ENCODE measurements around the gene HBS1L.

Gene HBS1L

DNA sequence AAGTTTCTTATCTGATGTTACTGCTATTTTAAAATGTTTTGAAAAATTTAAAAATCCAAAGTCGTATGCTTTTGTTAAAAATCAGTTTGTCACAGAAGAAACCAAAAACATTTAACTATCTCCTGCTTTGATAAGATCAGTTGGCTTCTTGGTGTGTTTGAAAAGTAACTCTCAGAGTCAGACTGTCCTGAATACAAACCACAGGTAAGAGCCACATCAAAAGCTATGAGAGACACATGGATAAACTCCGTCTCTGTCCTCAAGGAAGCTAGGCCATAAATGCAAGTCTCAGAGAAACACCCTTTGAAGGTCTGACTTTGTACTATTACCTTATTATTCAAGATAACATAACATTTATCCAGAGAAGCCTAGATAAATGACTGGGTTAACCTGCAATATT lies 7.7 kb downstream of the HBS1L start:
- H3K4me1 ChIP-seq (ENCODE audit: control insufficient read depth, low read depth, low read length) = no peaks in the 10 kb centered on the region
- H3K4ac ChIP-seq (ENCODE audit: low read depth, low read length) = no peak overlapping the region
- no peak overlapping the region for H2BK120ac ChIP-seq (ENCODE audit: low read depth, low read length)
- H3K27me3 ChIP-seq (ENCODE audit: insufficient read depth, low read length, poor library complexity) = no peaks in the 10 kb centered on the region
- no peak overlapping the region for H3K4me2 ChIP-seq (ENCODE audit: low read length)
- H3K4me3 ChIP-seq (ENCODE audit: low read length) = no peak overlapping the region
- H2AK5ac ChIP-seq (ENCODE audit: low read length) = no peak overlapping the region
- H3K27ac ChIP-seq (ENCODE audit: low read depth, low read length) = no peak overlapping the region
- H4K8ac ChIP-seq (ENCODE audit: low read depth, low read length) = no peak overlapping the region
- no peaks in the 10 kb centered on the region for H3K36me3 ChIP-seq (ENCODE audit: control insufficient read depth, insufficient read depth, low read length)
- H3K79me1 ChIP-seq (ENCODE audit: low read length) = peaks cover 11% of the 10 kb centered on the region
- peaks cover 37% of the 10 kb centered on the region for H3K79me2 ChIP-seq (ENCODE audit: control insufficient read depth, insufficient read depth, low read length)
- no peak overlapping the region for H2BK15ac ChIP-seq (replicated peaks; ENCODE audit: low read depth)
- H2BK5ac ChIP-seq (ENCODE audit: low read length) = no peak overlapping the region
- DNase-seq = no peak
- no peak overlapping the region for H3K56ac ChIP-seq (ENCODE audit: low read length)
- H3K9ac ChIP-seq (ENCODE audit: low read length) = no peak overlapping the region
- no peak overlapping the region for H4K5ac ChIP-seq (ENCODE audit: low read length)
- no CpG with 5 or more reads among the region's 2 CpGs for WGBS (ENCODE audit: extremely low coverage, insufficient coverage, low lambda C conversion rate)
- no peak overlapping the region for H3K18ac ChIP-seq (ENCODE audit: low read length)
- no peak overlapping the region for H3K23ac ChIP-seq (ENCODE audit: low read length)

DNA sequence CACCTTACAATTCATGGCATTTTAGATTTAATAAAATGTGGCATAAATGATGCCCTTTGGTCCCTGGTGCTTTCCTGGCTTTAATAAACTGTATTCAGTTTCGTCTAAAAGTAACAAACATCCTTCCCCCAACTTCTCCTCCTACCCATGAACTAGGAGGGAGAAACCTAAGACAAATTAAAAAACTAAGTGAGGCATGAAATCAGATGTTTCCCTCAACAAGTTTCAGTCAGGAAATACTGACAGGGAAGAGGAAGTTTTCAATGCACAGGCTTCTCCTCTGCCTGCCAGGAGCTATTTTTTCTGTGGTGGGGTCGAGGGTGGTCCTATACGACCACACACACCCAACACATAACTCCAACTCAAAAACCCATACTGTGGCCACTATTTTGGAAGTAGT lies 10.0 kb downstream of the HBS1L start:
- no peaks in the 10 kb centered on the region for H3K27me3 ChIP-seq (ENCODE audit: insufficient read depth, low read length, poor library complexity)
- H3K23ac ChIP-seq (ENCODE audit: low read length) = no peak overlapping the region
- H3K36me3 ChIP-seq (ENCODE audit: control insufficient read depth, insufficient read depth, low read length) = no peaks in the 10 kb centered on the region
- H3K56ac ChIP-seq (ENCODE audit: low read length) = no peak overlapping the region
- H3K27ac ChIP-seq (ENCODE audit: low read depth, low read length) = no peak overlapping the region
- H2BK5ac ChIP-seq (ENCODE audit: low read length) = no peak overlapping the region
- no peak overlapping the region for H2AK5ac ChIP-seq (ENCODE audit: low read length)
- no peak overlapping the region for H2BK15ac ChIP-seq (replicated peaks; ENCODE audit: low read depth)
- H4K5ac ChIP-seq (ENCODE audit: low read length) = no peak overlapping the region
- H3K4me2 ChIP-seq (ENCODE audit: low read length) = no peak overlapping the region
- H3K18ac ChIP-seq (ENCODE audit: low read length) = no peak overlapping the region
- H3K79me2 ChIP-seq (ENCODE audit: control insufficient read depth, insufficient read depth, low read length) = peaks cover 25% of the 10 kb centered on the region
- H3K4me3 ChIP-seq (ENCODE audit: low read length) = no peak overlapping the region
- H3K4me1 ChIP-seq (ENCODE audit: control insufficient read depth, low read depth, low read length) = no peaks in the 10 kb centered on the region
- peaks cover 6% of the 10 kb centered on the region for H3K79me1 ChIP-seq (ENCODE audit: low read length)
- H2BK120ac ChIP-seq (ENCODE audit: low read depth, low read length) = no peak overlapping the region
- no peak overlapping the region for H3K9ac ChIP-seq (ENCODE audit: low read length)
- no peak overlapping the region for H4K8ac ChIP-seq (ENCODE audit: low read depth, low read length)
- WGBS (ENCODE audit: extremely low coverage, insufficient coverage, low lambda C conversion rate) = no CpG with 5 or more reads among the region's 3 CpGs
- H3K4ac ChIP-seq (ENCODE audit: low read depth, low read length) = no peak overlapping the region
- no peak for DNase-seq

DNA sequence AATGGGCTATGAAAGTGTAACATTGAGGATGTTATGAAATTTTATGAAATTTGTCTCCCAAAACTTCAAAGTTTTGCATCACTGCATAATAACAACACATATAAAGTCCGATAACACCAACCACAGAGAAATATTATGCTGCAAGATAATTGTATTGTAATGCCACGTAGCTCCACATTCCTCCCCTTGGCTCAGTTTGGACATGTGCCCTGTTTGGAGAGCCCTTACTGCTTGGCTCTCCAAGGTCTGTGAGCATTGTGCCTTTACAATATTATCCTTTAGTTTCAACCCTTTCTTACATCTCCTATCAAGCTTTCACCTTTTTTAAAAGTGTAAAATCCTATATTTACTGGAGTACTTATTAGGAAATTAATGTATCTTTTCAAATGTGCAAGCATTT lies 10.8 kb downstream of the HBS1L start:
- Histone ChIP-seq H3K27me3 (ENCODE audit: insufficient read depth, low read length, poor library complexity) (no peaks in the 10 kb centered on the region), H3K36me3 (ENCODE audit: control insufficient read depth, insufficient read depth, low read length) (no peaks in the 10 kb centered on the region), H4K5ac (ENCODE audit: low read length) (no peak overlapping the region), H3K18ac (ENCODE audit: low read length) (no peak overlapping the region), H2AK5ac (ENCODE audit: low read length) (no peak overlapping the region), H3K27ac (ENCODE audit: low read depth, low read length) (no peak overlapping the region), H3K79me2 (ENCODE audit: control insufficient read depth, insufficient read depth, low read length) (peaks cover 23% of the 10 kb centered on the region), H3K4ac (ENCODE audit: low read depth, low read length) (no peak overlapping the region), H4K8ac (ENCODE audit: low read depth, low read length) (no peak overlapping the region), H2BK15ac (replicated peaks; ENCODE audit: low read depth) (no peak overlapping the region), H3K56ac (ENCODE audit: low read length) (no peak overlapping the region), H3K23ac (ENCODE audit: low read length) (no peak overlapping the region), H3K4me3 (ENCODE audit: low read length) (no peak overlapping the region), H3K4me1 (ENCODE audit: control insufficient read depth, low read depth, low read length) (no peaks in the 10 kb centered on the region), H3K9ac (ENCODE audit: low read length) (no peak overlapping the region), H3K79me1 (ENCODE audit: low read length) (peaks cover 4% of the 10 kb centered on the region), H3K4me2 (ENCODE audit: low read length) (no peak overlapping the region), H2BK120ac (ENCODE audit: low read depth, low read length) (no peak overlapping the region), H2BK5ac (ENCODE audit: low read length) (no peak overlapping the region)
- no CpG with 5 or more reads among the region's 2 CpGs for WGBS (ENCODE audit: extremely low coverage, insufficient coverage, low lambda C conversion rate)
- no peak for DNase-seq

DNA sequence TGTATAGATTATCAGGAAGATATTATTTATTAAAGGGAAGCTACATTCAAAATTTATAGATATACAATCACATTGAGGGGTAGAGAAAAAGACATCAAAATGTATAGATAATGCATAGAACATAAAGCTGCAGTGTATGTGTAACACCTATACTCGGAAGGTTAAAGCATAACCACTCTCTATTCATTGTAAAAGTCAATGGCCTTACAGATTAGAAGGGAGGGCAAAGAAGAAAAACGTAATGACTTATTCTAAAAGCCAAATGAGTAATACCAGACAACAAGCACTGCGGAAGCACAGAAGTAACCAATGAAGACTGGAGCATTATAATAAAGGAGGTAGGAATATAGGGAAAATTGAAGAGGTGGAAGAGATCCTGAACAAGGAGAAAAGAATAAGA lies 11.3 kb downstream of the HBS1L start:
- Histone ChIP-seq H3K23ac (ENCODE audit: low read length) (no peak overlapping the region), H2BK15ac (replicated peaks; ENCODE audit: low read depth) (no peak overlapping the region), H3K79me2 (ENCODE audit: control insufficient read depth, insufficient read depth, low read length) (peaks cover 21% of the 10 kb centered on the region), H4K8ac (ENCODE audit: low read depth, low read length) (no peak overlapping the region), H3K36me3 (ENCODE audit: control insufficient read depth, insufficient read depth, low read length) (no peaks in the 10 kb centered on the region), H2AK5ac (ENCODE audit: low read length) (no peak overlapping the region), H3K27ac (ENCODE audit: low read depth, low read length) (no peak overlapping the region), H3K18ac (ENCODE audit: low read length) (no peak overlapping the region), H3K56ac (ENCODE audit: low read length) (no peak overlapping the region), H3K4ac (ENCODE audit: low read depth, low read length) (no peak overlapping the region), H3K4me2 (ENCODE audit: low read length) (no peak overlapping the region), H4K5ac (ENCODE audit: low read length) (no peak overlapping the region), H3K4me3 (ENCODE audit: low read length) (no peak overlapping the region), H3K4me1 (ENCODE audit: control insufficient read depth, low read depth, low read length) (no peaks in the 10 kb centered on the region), H2BK5ac (ENCODE audit: low read length) (no peak overlapping the region), H3K79me1 (ENCODE audit: low read length) (peaks cover 4% of the 10 kb centered on the region), H3K27me3 (ENCODE audit: insufficient read depth, low read length, poor library complexity) (no peaks in the 10 kb centered on the region), H3K9ac (ENCODE audit: low read length) (no peak overlapping the region), H2BK120ac (ENCODE audit: low read depth, low read length) (no peak overlapping the region)
- no CpG with 5 or more reads among the region's 3 CpGs for WGBS (ENCODE audit: extremely low coverage, insufficient coverage, low lambda C conversion rate)
- no peak for DNase-seq

DNA sequence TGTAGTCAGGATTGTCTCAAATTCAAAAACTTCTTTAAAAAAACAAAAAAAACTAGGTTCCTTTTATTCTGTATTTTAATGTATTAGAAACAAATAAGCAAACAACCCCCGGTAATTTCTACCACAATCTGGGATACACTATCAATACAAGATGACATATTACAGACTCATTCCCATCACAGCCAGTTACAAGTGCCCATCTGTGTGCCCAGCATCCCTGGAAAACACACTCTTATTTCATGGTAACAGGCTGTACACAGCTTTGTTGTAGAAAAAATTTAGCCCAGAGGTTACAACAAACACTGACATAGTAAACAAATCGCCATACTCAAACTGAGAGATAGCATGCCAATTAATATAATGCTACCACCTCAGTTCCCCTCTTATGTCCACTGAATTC lies 16.3 kb downstream of the HBS1L start:
- Histone ChIP-seq H3K4me2 (ENCODE audit: low read length) (no peak overlapping the region), H3K4ac (ENCODE audit: low read depth, low read length) (no peak overlapping the region), H3K79me2 (ENCODE audit: control insufficient read depth, insufficient read depth, low read length) (peaks cover under 1% of the 10 kb centered on the region), H2BK15ac (replicated peaks; ENCODE audit: low read depth) (no peak overlapping the region), H3K56ac (ENCODE audit: low read length) (no peak overlapping the region), H3K79me1 (ENCODE audit: low read length) (no peaks in the 10 kb centered on the region), H3K36me3 (ENCODE audit: control insufficient read depth, insufficient read depth, low read length) (no peaks in the 10 kb centered on the region), H2BK5ac (ENCODE audit: low read length) (no peak overlapping the region), H3K23ac (ENCODE audit: low read length) (no peak overlapping the region), H3K9ac (ENCODE audit: low read length) (no peak overlapping the region), H3K4me1 (ENCODE audit: control insufficient read depth, low read depth, low read length) (no peaks in the 10 kb centered on the region), H4K8ac (ENCODE audit: low read depth, low read length) (no peak overlapping the region), H3K27ac (ENCODE audit: low read depth, low read length) (no peak overlapping the region), H3K18ac (ENCODE audit: low read length) (no peak overlapping the region), H2AK5ac (ENCODE audit: low read length) (no peak overlapping the region), H3K4me3 (ENCODE audit: low read length) (no peak overlapping the region), H3K27me3 (ENCODE audit: insufficient read depth, low read length, poor library complexity) (no peaks in the 10 kb centered on the region), H4K5ac (ENCODE audit: low read length) (no peak overlapping the region), H2BK120ac (ENCODE audit: low read depth, low read length) (no peak overlapping the region)
- DNase-seq = no peak
- no CpG with 5 or more reads among the region's 2 CpGs for WGBS (ENCODE audit: extremely low coverage, insufficient coverage, low lambda C conversion rate)

- H2AK5ac ChIP-seq (ENCODE audit: low read length) = no peak overlapping the region
- no peak overlapping the region for H3K56ac ChIP-seq (ENCODE audit: low read length)
- no peak overlapping the region for H2BK120ac ChIP-seq (ENCODE audit: low read depth, low read length)
- no peak overlapping the region for H3K18ac ChIP-seq (ENCODE audit: low read length)
- no peak overlapping the region for H3K4me3 ChIP-seq (ENCODE audit: low read length)
- H4K5ac ChIP-seq (ENCODE audit: low read length) = no peak overlapping the region
- H3K27ac ChIP-seq (ENCODE audit: low read depth, low read length) = no peak overlapping the region
- H3K79me1 ChIP-seq (ENCODE audit: low read length) = peaks cover 2% of the 10 kb centered on the region
- H2BK5ac ChIP-seq (ENCODE audit: low read length) = no peak overlapping the region
- no peak overlapping the region for H3K4me2 ChIP-seq (ENCODE audit: low read length)
- DNase-seq = no peak
- 100% methylated on average over 1 of the region's 4 CpGs for WGBS (ENCODE audit: extremely low coverage, insufficient coverage, low lambda C conversion rate)
- no peak overlapping the region for H3K4ac ChIP-seq (ENCODE audit: low read depth, low read length)
- no peaks in the 10 kb centered on the region for H3K79me2 ChIP-seq (ENCODE audit: control insufficient read depth, insufficient read depth, low read length)
- no peaks in the 10 kb centered on the region for H3K4me1 ChIP-seq (ENCODE audit: control insufficient read depth, low read depth, low read length)
- H4K8ac ChIP-seq (ENCODE audit: low read depth, low read length) = no peak overlapping the region
- no peaks in the 10 kb centered on the region for H3K36me3 ChIP-seq (ENCODE audit: control insufficient read depth, insufficient read depth, low read length)
- H3K27me3 ChIP-seq (ENCODE audit: insufficient read depth, low read length, poor library complexity) = peaks cover 2% of the 10 kb centered on the region
- no peak overlapping the region for H3K9ac ChIP-seq (ENCODE audit: low read length)
- no peak overlapping the region for H2BK15ac ChIP-seq (replicated peaks; ENCODE audit: low read depth)
- H3K23ac ChIP-seq (ENCODE audit: low read length) = no peak overlapping the region
Observed at GRCh38 chr6:135037541-135037940, 17.1 kb downstream of the HBS1L start.

Measured in mesendoderm (in vitro differentiated cells).